Measurements from ENCODE around the gene PPIP5K2.
"Not testable (repeated sequence)": the region's sequence is repeated elsewhere in the genome, so short reads cannot be mapped to it uniquely, and the experiment has no call there.

Gene PPIP5K2

GRCh38 chr5:103128202-103128601 is 8.1 kb downstream of the PPIP5K2 start:
- no peak for DNase-seq (ENCODE audit: low spot score)
- no peak for TF ChIP-seq CTCF (IDR thresholded peaks at IDR 0.05; ENCODE audit: extremely low read depth, insufficient read depth, missing control alignments)
- in situ Hi-C loops (cut with MboI; ENCODE audit: low pct_unique_long_range_greater_than_20kb, low sequenced_read_pairs, unreplicated experiment): loop anchor here (25.0 kb wide), 1 partner anchor 541 kb away; no protein-coding TSS in a partner anchor

- in situ Hi-C loops (cut with MboI; ENCODE audit: low pct_unique_long_range_greater_than_20kb, low sequenced_read_pairs, unreplicated experiment): loop anchor here (25.0 kb wide), 1 partner anchor 545 kb away; no protein-coding TSS in a partner anchor
- no peak for DNase-seq (ENCODE audit: low spot score)
- no peak for TF ChIP-seq CTCF (IDR thresholded peaks at IDR 0.05; ENCODE audit: extremely low read depth, insufficient read depth, missing control alignments)
Observed at GRCh38 chr5:103132684-103133083, 12.6 kb downstream of the PPIP5K2 start.

GRCh38 chr5:103133231-103133630 is 13.1 kb downstream of the PPIP5K2 start:
- TF ChIP-seq CTCF (IDR thresholded peaks at IDR 0.05; ENCODE audit: extremely low read depth, insufficient read depth, missing control alignments): no peak
- in situ Hi-C loops (cut with MboI; ENCODE audit: low pct_unique_long_range_greater_than_20kb, low sequenced_read_pairs, unreplicated experiment): loop anchor here (25.0 kb wide), 1 partner anchor 546 kb away; no protein-coding TSS in a partner anchor
- DNase-seq (ENCODE audit: low spot score): no peak

GRCh38 chr5:103135461-103135860 is 15.4 kb downstream of the PPIP5K2 start:
- in situ Hi-C loops (cut with MboI; ENCODE audit: low pct_unique_long_range_greater_than_20kb, low sequenced_read_pairs, unreplicated experiment): loop anchor here (25.0 kb wide), 1 partner anchor 548 kb away; no protein-coding TSS in a partner anchor
- TF ChIP-seq CTCF (IDR thresholded peaks at IDR 0.05; ENCODE audit: extremely low read depth, insufficient read depth, missing control alignments): no peak

GRCh38 chr5:103138202-103138690 is 18.1 kb downstream of the PPIP5K2 start:
- in situ Hi-C loops (cut with MboI; ENCODE audit: low pct_unique_long_range_greater_than_20kb, low sequenced_read_pairs, unreplicated experiment): loop anchor here (25.0 kb wide), 1 partner anchor 551 kb away; no protein-coding TSS in a partner anchor
- TF ChIP-seq CTCF (IDR thresholded peaks at IDR 0.05; ENCODE audit: extremely low read depth, insufficient read depth, missing control alignments): no peak

More at GRCh38 chr5:103135461-103135860, 15.4 kb downstream of the PPIP5K2 start:
- DNase-seq (ENCODE audit: low spot score): no peak

GRCh38 chr5:103139264-103139865 is 19.3 kb downstream of the PPIP5K2 start:
- TF ChIP-seq CTCF (IDR thresholded peaks at IDR 0.05; ENCODE audit: extremely low read depth, insufficient read depth, missing control alignments): peak; percentile 87
- peak; percentile 81 for DNase-seq (ENCODE audit: low spot score)
- in situ Hi-C loops (cut with MboI; ENCODE audit: low pct_unique_long_range_greater_than_20kb, low sequenced_read_pairs, unreplicated experiment): loop anchor here (25.0 kb wide), 1 partner anchor 552 kb away; no protein-coding TSS in a partner anchor

More at GRCh38 chr5:103138202-103138690, 18.1 kb downstream of the PPIP5K2 start:
- DNase-seq (ENCODE audit: low spot score): no peak

- in situ Hi-C loops (cut with MboI; ENCODE audit: low pct_unique_long_range_greater_than_20kb, low sequenced_read_pairs, unreplicated experiment): loop anchor here (25.0 kb wide), 1 partner anchor 555 kb away; no protein-coding TSS in a partner anchor
- not testable (repeated sequence) for DNase-seq (ENCODE audit: low spot score)
Observed at GRCh38 chr5:103142132-103142531, 22.0 kb downstream of the PPIP5K2 start.
